CD14-positive monocyte (primary cell): ENCODE measurements around the gene DOCK6. TPM values are rescaled to one million over a fixed set of nuclear protein-coding genes. Genes with fewer than 3 reads are reported as not detected.

ENCODE experiments used
- DNase-seq, 3 donors: peaks; one replicate each; pipeline ENCODE4 v3.0.0-alpha.2; 2011 to 2022
- H2AFZ ChIP-seq: 2 replicates; pipeline ENCODE4 v1.6.0; 2012; ENCODE audit warnings: mild to moderate bottlenecking, low read depth, low read length, inconsistent platforms; ENCODE audit not compliant: insufficient read depth, poor library complexity, severe bottlenecking
- H3K27ac ChIP-seq, 2 donors: 1 replicate in 1 of 2; 2 replicates in 1 of 2; pipeline ENCODE4 v1.5.1; 2012 to 2013; ENCODE audit warnings: low read length in 2 of 2, control low read depth in 1 of 2, inconsistent platforms in 1 of 2, low read depth in 1 of 2, mild to moderate bottlenecking in 1 of 2
- H3K27me3 ChIP-seq, 2 donors: one replicate each; pipeline versions ENCODE4 v1.6.0 to v1.6.1; 2011 to 2013; ENCODE audit warnings: low read length in 2 of 2; ENCODE audit not compliant: control insufficient read depth in 2 of 2, insufficient read depth in 2 of 2
- H3K36me3 ChIP-seq, 2 donors: replicated peaks in 1 of 2; 1 replicate in 1 of 2; 2 replicates in 1 of 2; pipeline versions ENCODE4 v1.5.1 to v1.6.1; 2012 to 2013; ENCODE audit warnings: low read length in 2 of 2, control low read depth in 1 of 2, inconsistent platforms in 1 of 2, mild to moderate bottlenecking in 1 of 2; ENCODE audit not compliant: insufficient read depth in 2 of 2, control insufficient read depth in 1 of 2
- H3K4me1 ChIP-seq, 2 donors: 1 replicate in 1 of 2; 2 replicates in 1 of 2; pipeline versions ENCODE4 v1.5.1 to v1.6.1; 2012 to 2013; ENCODE audit warnings: low read length in 2 of 2, control low read depth in 1 of 2, inconsistent platforms in 1 of 2, mild to moderate bottlenecking in 1 of 2, moderate library complexity in 1 of 2; ENCODE audit not compliant: insufficient read depth in 2 of 2, control insufficient read depth in 1 of 2
- H3K4me2 ChIP-seq: replicated peaks from 2 replicates; pipeline ENCODE3; 2012; ENCODE audit warnings: low read length, moderate library complexity, mild to moderate bottlenecking; ENCODE audit not compliant: poor library complexity, severe bottlenecking; ENCODE audit errors: extremely low read depth
- H3K4me3 ChIP-seq, 3 experiments: fragments of 200-600 bp in 1 of 3; sonication (generic) in 1 of 3; replicated peaks in 1 of 3; 1 replicate in 2 of 3; 2 replicates in 1 of 3; pipeline ENCODE4 v1.5.1; 2011 to 2013; ENCODE audit warnings: low read length in 3 of 3, mild to moderate bottlenecking in 3 of 3, control low read depth in 2 of 3, low read depth in 2 of 3, inconsistent platforms in 1 of 3, moderate library complexity in 1 of 3
- H3K79me2 ChIP-seq: 2 replicates; pipeline ENCODE4 v1.6.0; 2012; ENCODE audit warnings: mild to moderate bottlenecking, control low read depth, inconsistent platforms, low read length, moderate library complexity; ENCODE audit not compliant: insufficient read depth
- H3K9ac ChIP-seq: 2 replicates; pipeline ENCODE4 v1.6.0; 2017; ENCODE audit warnings: low read length, mild to moderate bottlenecking; ENCODE audit not compliant: insufficient read depth, poor library complexity, severe bottlenecking
- H3K9me3 ChIP-seq, 2 donors: replicated peaks in 1 of 2; 1 replicate in 1 of 2; 2 replicates in 1 of 2; pipeline versions ENCODE4 v1.5.1 to v1.6.1; 2012 to 2013; ENCODE audit warnings: low read length in 2 of 2, control low read depth in 1 of 2; ENCODE audit not compliant: control insufficient read depth in 1 of 2, insufficient read depth in 1 of 2
- H4K20me1 ChIP-seq: 2 replicates; pipeline ENCODE4 v1.6.0; 2012; ENCODE audit warnings: mild to moderate bottlenecking, low read length, control low read depth, moderate library complexity; ENCODE audit not compliant: insufficient read depth
- H3K27ac Mint-ChIP-seq, 7 donors: one replicate each; pipeline ENCODE4 v1.8.0; 2020; ENCODE audit warnings: mild to moderate bottlenecking in 7 of 7, mixed read lengths in 7 of 7, moderate library complexity in 6 of 7, inconsistent platforms in 2 of 7
- H3K27me3 Mint-ChIP-seq, 3 donors: one replicate each; pipeline ENCODE4 v1.8.0; 2021 to 2022; ENCODE audit warnings: low read depth in 3 of 3, mild to moderate bottlenecking in 3 of 3, mixed read lengths in 3 of 3, moderate library complexity in 3 of 3, inconsistent platforms in 1 of 3
- H3K36me3 Mint-ChIP-seq, 2 donors: one replicate each; pipeline ENCODE4 v1.8.0; 2020; ENCODE audit warnings: mixed read lengths in 2 of 2, inconsistent platforms in 1 of 2, mild to moderate bottlenecking in 1 of 2
- H3K4me1 Mint-ChIP-seq: one replicate; pipeline ENCODE4 v1.8.0; 2020; ENCODE audit warnings: mild to moderate bottlenecking, mixed read lengths
- H3K4me3 Mint-ChIP-seq, 2 donors: one replicate each; pipeline ENCODE4 v1.8.0; 2020; ENCODE audit warnings: mild to moderate bottlenecking in 2 of 2, mixed read lengths in 2 of 2, moderate library complexity in 1 of 2
- H3K9me3 Mint-ChIP-seq, 7 donors: one replicate each; pipeline ENCODE4 v1.8.0; 2020 to 2022; ENCODE audit warnings: mixed read lengths in 7 of 7, mild to moderate bottlenecking in 6 of 7, moderate library complexity in 6 of 7, inconsistent platforms in 2 of 7
- WGBS: methylation state at CpG from one replicate; pipeline ENCODE4 v1.1.5; 2013; ENCODE audit warnings: missing lambda C conversion rate; ENCODE audit not compliant: insufficient coverage; 5-methylcytosine and 5-hydroxymethylcytosine counted together
- intact Hi-C, 2 donors: fragments of 100-400 bp; cut with micrococcal nuclease; formaldehyde crosslinking; loops; one replicate each; pipeline versions ENCODE4 v1.15.0 to v1.15.1; 2023
- polyA plus RNA-seq, 3 donors: library from polyadenylated mRNA; depleted of rRNA in 1 of 3; unstranded in 2 of 3; stranded (reverse) in 1 of 3; fragments of 300-500 nt in 2 of 3; fragments of >200 nt in 1 of 3; fragmentation: Illumina TruSeq in 2 of 3; gene quantifications; 1 replicate in 2 of 3; 2 replicates in 1 of 3; pipeline ENCODE4 v1.2.3, GENCODE V29; 2012 to 2021
- TF ChIP-seq, protein P1 (sequence below): fragments of 200-600 bp; IDR thresholded peaks from one replicate; pipeline ENCODE4 v1.8.0; 2022; ENCODE audit warnings: antibody characterized with exemption, mild to moderate bottlenecking

The DOCK6 gene
- polyA plus RNA-seq, 3 donors, result 0.03 to 0.93 (median 0.18) TPM

DNA sequence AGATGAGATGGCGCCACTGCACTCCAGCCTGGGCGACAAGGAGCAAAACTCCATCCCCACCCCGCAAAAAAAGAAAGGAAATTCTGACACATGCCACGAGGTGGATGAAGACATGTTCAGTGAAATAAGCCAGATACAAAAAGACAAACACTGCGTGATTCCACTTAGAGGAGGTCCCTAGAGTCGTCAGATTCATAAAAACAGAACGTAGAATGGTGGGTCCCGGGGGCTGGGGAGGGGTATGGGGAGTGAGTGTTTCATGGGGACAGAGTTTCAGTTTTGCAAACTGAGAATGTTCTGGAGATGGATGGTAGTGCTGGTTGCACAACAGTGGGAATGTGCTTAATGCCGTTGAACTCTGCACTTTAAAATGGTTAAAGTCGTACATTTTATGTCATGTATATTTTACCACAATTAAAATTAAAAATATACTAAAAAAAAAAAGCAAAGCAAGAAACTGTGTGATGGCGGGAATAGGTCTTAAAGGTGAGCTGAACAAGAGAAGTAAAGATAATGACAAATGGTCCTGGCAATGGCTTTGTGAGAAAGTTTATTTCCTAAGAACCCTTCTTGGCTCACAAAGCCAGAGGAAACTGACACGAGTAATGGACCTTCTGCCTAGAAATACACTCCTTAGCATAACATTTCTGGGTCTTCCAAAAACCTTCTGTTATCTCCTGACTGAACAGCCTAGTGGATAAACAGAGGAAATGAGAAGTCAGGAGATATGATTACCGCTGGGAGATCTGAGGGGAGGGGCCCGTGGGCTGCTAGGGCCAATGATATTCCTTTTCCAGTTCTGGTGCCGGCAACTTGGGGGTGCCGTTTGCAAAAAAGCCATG, 102.5 kb downstream of the DOCK6 start:
- peaks cover 19% of the 10 kb centered on the region for H3K4me1 Mint-ChIP-seq

More for the DNA sequence above, 102.5 kb downstream of the DOCK6 start:
- peaks cover 3 to 6% (median 3%) of the 10 kb centered on the region in 3 donors for H3K27me3 Mint-ChIP-seq
- H3K27ac Mint-ChIP-seq, result peak overlapping the region in 2 of 7 donors; percentile 49 to 60
- Histone ChIP-seq H3K79me2 (peaks cover 8% of the 10 kb centered on the region), H2AFZ (no peak overlapping the region), H3K9me3 (no peaks in the 10 kb centered on the region), H3K27ac (no peak overlapping the region), H3K27me3 (no peaks in the 10 kb centered on the region), H3K9ac (no peak overlapping the region), H3K4me2 (no peak overlapping the region), H3K4me3 (no peak overlapping the region), H4K20me1 (no peaks in the 10 kb centered on the region), H3K36me3 (no peaks in the 10 kb centered on the region), H3K4me1 (peaks cover 16 to 22% of the 10 kb centered on the region in 2 donors)
- H3K9me3 Mint-ChIP-seq, result peaks cover 0 to 14% (median 0%) of the 10 kb centered on the region in 7 donors
- intact Hi-C loops, result loop anchor here in 1 of 2 donors (5.0 kb wide), 1 partner anchor 37 kb away; the partner anchor contains the start of gene KANK2
- no peak overlapping the region for H3K4me3 Mint-ChIP-seq
- TF ChIP-seq, protein P1, sequence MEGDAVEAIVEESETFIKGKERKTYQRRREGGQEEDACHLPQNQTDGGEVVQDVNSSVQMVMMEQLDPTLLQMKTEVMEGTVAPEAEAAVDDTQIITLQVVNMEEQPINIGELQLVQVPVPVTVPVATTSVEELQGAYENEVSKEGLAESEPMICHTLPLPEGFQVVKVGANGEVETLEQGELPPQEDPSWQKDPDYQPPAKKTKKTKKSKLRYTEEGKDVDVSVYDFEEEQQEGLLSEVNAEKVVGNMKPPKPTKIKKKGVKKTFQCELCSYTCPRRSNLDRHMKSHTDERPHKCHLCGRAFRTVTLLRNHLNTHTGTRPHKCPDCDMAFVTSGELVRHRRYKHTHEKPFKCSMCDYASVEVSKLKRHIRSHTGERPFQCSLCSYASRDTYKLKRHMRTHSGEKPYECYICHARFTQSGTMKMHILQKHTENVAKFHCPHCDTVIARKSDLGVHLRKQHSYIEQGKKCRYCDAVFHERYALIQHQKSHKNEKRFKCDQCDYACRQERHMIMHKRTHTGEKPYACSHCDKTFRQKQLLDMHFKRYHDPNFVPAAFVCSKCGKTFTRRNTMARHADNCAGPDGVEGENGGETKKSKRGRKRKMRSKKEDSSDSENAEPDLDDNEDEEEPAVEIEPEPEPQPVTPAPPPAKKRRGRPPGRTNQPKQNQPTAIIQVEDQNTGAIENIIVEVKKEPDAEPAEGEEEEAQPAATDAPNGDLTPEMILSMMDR, result no peak
- DNase-seq, result no peak
- H3K36me3 Mint-ChIP-seq, result no peaks in the 10 kb centered on the region
- WGBS, result 81% methylated on average over 11 of the region's 16 CpGs
